Measurements from ENCODE around the gene LRRC57. TPM values are rescaled to one million over a fixed set of nuclear protein-coding genes. Genes with fewer than 3 reads are reported as not detected.

LRRC57 gene
- total RNA-seq, 1 experiment from 2014 or later, result 16.6 TPM

DNA sequence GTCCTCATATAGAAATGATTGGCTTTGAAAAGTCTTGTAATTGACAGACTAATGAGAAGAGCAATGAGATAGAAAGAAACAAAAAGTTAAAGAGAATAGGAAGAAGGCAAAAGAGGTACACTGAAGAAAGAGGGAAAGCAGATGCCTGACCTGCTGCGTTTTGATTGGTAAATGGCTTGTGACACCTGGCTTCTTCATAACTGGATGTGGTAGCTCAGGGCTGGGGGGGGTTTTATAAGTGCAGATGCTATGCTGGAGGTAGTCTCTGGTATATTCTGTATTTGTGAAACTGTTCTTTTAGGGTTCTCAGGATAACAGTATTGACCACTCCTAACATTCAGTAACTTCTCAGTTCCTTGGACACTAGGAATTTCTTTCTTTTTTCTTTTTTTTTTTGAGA lies 28.2 kb upstream of the LRRC57 start:
- TF ChIP-seq SRF (IDR thresholded peaks at IDR 0.05; ENCODE audit: low read depth) (no peak), MAX (IDR thresholded peaks at IDR 0.05) (no peak), POLR2AphosphoS5 (IDR thresholded peaks at IDR 0.05; ENCODE audit: low read depth, low read length) (no peak), YY1 (IDR thresholded peaks at IDR 0.05; ENCODE audit: extremely low read depth, insufficient replicate concordance, low read depth, low read length) (no peak)
- H4K20me1 ChIP-seq (ENCODE audit: insufficient read depth), result no peaks in the 10 kb centered on the region
- H3K4me1 ChIP-seq (ENCODE audit: control insufficient read depth in 1 of 2, insufficient read depth in 2 of 2, low read length in 2 of 2), result peaks cover 15 to 28% of the 10 kb centered on the region in 2 experiments
- no peak for ATAC-seq
- H3K27ac ChIP-seq (ENCODE audit: low read depth, low read length), result no peak overlapping the region
- peak overlapping the region; percentile 98; the same call in 1 of the 2 replicates for H3K4me2 ChIP-seq (ENCODE audit: low read length)
- no peaks in the 10 kb centered on the region for H3K79me2 ChIP-seq (ENCODE audit: insufficient read depth, low read length)
- no peaks in the 10 kb centered on the region; the same call in 1 of the 2 replicates for H3K27me3 ChIP-seq (ENCODE audit: insufficient read depth, low read length)
- no peaks in the 10 kb centered on the region for H3K9me2 ChIP-seq (ENCODE audit: insufficient read depth)
- no peak overlapping the region for H3K9ac ChIP-seq (ENCODE audit: low read length)
- POLR2A ChIA-PET, result interaction anchor here (2.0 kb wide), 1 partner anchor 12 kb away, joined by 6 read pairs; no protein-coding TSS in a partner anchor
- H2AFZ ChIP-seq (ENCODE audit: low read depth, low read length, poor library complexity, severe bottlenecking), result no peak overlapping the region
- no peak overlapping the region for H3K4me3 ChIP-seq (replicated peaks in 1 of 2; ENCODE audit: low read depth in 1 of 2, low read length in 2 of 2)
- H3K9me3 ChIP-seq (ENCODE audit: control insufficient read depth in 1 of 2, insufficient read depth in 1 of 2, low read depth in 1 of 2, low read length in 2 of 2), result no peaks in the 10 kb centered on the region
- RAD21 ChIA-PET (ENCODE audit: low non-redundant PET in 1 of 2, low total read pairs in 2 of 2, uncharacterized antibody in 2 of 2, unreplicated experiment in 2 of 2), result no interaction called here
- intact Hi-C loops (cut with micrococcal nuclease), result no loop called here
- CTCF ChIA-PET, result interaction anchor here (0.6 kb wide), 1 partner anchor 447 kb away, joined by 5 read pairs; no protein-coding TSS in a partner anchor
- H3K36me3 ChIP-seq (ENCODE audit: control insufficient read depth in 1 of 2, insufficient read depth in 2 of 2, low read length in 2 of 2), result no peaks in the 10 kb centered on the region
- no peak for DNase-seq (ENCODE audit: low read depth, low spot score)
- BruUV-seq (replicated peaks), result TSS peak; percentile 52

DNA sequence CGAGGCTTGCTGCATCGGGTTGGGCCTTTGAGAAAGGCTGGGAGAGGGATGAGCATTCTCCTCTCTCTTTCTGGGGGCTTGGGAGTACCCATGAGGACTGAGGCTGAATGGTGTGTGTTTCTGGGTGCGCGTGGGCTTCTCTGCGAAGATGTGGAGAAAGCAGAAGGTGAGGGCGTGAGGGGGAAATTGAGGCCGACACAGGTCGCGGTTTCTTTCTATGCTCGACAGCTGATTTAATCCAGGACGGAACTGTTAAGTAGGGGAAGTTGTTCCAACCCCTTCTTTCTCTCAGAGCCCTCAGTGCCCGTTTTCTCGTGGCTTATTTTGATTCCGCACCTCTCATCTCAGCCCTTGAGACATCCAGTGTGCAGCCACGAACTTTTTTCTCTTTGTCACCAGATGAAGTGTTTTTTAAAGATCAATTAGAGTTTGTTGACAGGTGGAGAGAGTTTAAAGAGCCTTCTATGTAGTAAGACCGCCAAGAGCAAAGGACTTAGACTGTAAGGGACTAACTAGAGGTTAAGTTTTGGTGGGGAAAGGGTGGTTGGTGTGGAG lies 27.5 kb upstream of the LRRC57 start:
- no peak overlapping the region for H2AFZ ChIP-seq (ENCODE audit: low read depth, low read length, poor library complexity, severe bottlenecking)
- ATAC-seq, result no peak
- no peaks in the 10 kb centered on the region for H3K9me2 ChIP-seq (ENCODE audit: insufficient read depth)
- POLR2A ChIA-PET, result interaction anchor here (0.7 to 2.0 kb wide), 5 partner anchors 8 to 15 kb away, joined by 3 to 6 read pairs (median 3); no protein-coding TSS in a partner anchor
- H4K20me1 ChIP-seq (ENCODE audit: insufficient read depth), result no peaks in the 10 kb centered on the region
- RAD21 ChIA-PET (ENCODE audit: low non-redundant PET in 1 of 2, low total read pairs in 2 of 2, uncharacterized antibody in 2 of 2, unreplicated experiment in 2 of 2), result no interaction called here
- no peaks in the 10 kb centered on the region; the same call in 1 of the 2 replicates for H3K27me3 ChIP-seq (ENCODE audit: insufficient read depth, low read length)
- intact Hi-C loops (cut with micrococcal nuclease), result no loop called here
- TF ChIP-seq ZFX (IDR thresholded peaks at IDR 0.05), result no peak
- TF ChIP-seq MAX (IDR thresholded peaks at IDR 0.05), result 0 out of 2 replicates have a peak, but pooled peaks have one; percentile 8
- H3K4me1 ChIP-seq (ENCODE audit: control insufficient read depth in 1 of 2, insufficient read depth in 2 of 2, low read length in 2 of 2), result peaks cover 12 to 22% of the 10 kb centered on the region in 2 experiments
- peak overlapping the region; percentile 64 for H3K9ac ChIP-seq (ENCODE audit: low read length)
- H3K9me3 ChIP-seq (ENCODE audit: control insufficient read depth in 1 of 2, insufficient read depth in 1 of 2, low read depth in 1 of 2, low read length in 2 of 2), result no peaks in the 10 kb centered on the region
- H3K27ac ChIP-seq (ENCODE audit: low read depth, low read length), result no peak overlapping the region
- BruUV-seq (replicated peaks), result no TSS peak
- CTCF ChIA-PET, result interaction anchor here (0.6 to 1.2 kb wide), 2 partner anchors 15 to 448 kb away, joined by 5 to 7 read pairs; no protein-coding TSS in a partner anchor
- no peaks in the 10 kb centered on the region for H3K79me2 ChIP-seq (ENCODE audit: insufficient read depth, low read length)
- no peak for DNase-seq (ENCODE audit: low read depth, low spot score)
- peak overlapping the region; percentile 61 to 63 for H3K4me3 ChIP-seq (replicated peaks in 1 of 2; ENCODE audit: low read depth in 1 of 2, low read length in 2 of 2)
- peak overlapping the region; percentile 98 for H3K4me2 ChIP-seq (ENCODE audit: low read length)
- no peaks in the 10 kb centered on the region for H3K36me3 ChIP-seq (ENCODE audit: control insufficient read depth in 1 of 2, insufficient read depth in 2 of 2, low read length in 2 of 2)
